GM18526 (cell line): Measurements from ENCODE around the gene SLC9A4.

Experiments
- POLR2A ChIP-seq: IDR thresholded peaks from 3 replicates; pipeline ENCODE4 v1.6.1; 2011; ENCODE audit not compliant: insufficient read length; ENCODE audit errors: extremely low read depth

SLC9A4 gene

GRCh38 chr2:102442967-102443828 lies 29.8 kb upstream of the SLC9A4 start:
- TF ChIP-seq POLR2A = no peak

GRCh38 chr2:102444233-102444632 lies 28.8 kb upstream of the SLC9A4 start:
- no peak for TF ChIP-seq POLR2A

DNA sequence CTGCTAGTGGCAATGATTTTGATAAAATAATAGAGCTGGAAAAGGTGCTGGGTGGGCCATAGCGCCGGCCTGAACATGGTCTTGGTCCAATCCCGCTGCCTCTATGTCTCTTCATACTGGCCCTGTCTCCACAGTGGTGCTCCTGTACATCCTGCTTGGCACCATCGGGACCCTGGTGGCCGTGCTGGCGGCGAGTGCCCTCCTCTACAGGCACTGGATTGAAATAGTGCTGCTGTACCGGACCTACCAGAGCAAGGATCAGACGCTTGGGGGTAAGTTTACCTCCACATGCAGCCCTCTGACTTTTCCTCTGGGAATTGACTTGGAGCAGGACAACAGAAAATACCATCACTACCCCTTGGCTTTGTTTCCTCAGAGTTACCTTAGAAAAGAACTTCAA lies 26.1 kb upstream of the SLC9A4 start:
- no peak for TF ChIP-seq POLR2A

DNA sequence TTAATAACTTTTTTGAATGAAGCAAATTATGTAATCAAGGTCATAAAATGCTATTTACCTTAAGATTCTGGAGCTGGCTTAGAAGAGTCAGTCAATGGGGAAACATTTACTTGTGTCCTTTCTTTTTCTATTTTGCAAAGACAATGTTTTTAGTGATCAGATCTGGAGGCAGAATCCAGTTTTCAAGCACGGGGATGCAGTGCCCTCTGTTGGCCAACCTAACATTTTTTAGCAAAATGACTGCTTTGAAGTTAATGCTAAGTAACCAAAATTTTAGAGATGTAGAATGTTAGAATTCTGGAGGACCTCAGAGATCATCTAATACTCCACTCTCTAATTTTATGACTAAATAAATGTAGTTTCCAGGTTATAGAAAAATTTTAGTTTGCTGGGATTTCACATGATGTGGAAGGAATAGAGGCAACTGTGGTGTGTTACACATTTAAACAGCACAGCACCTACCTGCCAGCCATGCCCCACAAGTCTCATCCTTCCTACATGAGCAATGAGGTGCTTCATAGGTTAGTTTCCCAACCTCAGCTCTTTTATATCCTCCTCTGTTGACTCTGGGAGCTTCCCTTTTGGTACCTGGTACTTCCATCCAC lies 23.6 kb upstream of the SLC9A4 start:
- no peak for TF ChIP-seq POLR2A

DNA sequence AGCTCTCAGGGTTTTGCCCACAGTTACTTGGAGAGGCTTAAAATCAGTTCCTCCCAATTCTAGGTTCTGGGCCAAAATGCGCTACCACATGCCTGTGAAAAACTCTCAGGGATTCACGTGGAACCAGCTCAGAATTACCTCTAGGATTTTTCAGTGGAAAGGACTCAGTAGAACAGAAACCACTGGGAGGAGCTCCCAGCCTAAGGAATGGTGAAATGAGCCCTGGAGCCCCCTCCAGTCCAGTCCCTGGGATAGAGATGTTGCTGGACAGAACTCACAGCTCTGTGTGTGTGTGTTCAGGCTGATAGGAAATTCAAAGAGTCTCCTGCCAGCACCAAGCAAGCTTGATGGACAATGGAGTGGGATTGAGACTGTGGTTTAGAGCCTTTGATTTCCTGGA lies 21.1 kb upstream of the SLC9A4 start:
- TF ChIP-seq POLR2A = no peak

- no peak for TF ChIP-seq POLR2A
Observed at GRCh38 chr2:102453501-102453900, 19.5 kb upstream of the SLC9A4 start.

DNA sequence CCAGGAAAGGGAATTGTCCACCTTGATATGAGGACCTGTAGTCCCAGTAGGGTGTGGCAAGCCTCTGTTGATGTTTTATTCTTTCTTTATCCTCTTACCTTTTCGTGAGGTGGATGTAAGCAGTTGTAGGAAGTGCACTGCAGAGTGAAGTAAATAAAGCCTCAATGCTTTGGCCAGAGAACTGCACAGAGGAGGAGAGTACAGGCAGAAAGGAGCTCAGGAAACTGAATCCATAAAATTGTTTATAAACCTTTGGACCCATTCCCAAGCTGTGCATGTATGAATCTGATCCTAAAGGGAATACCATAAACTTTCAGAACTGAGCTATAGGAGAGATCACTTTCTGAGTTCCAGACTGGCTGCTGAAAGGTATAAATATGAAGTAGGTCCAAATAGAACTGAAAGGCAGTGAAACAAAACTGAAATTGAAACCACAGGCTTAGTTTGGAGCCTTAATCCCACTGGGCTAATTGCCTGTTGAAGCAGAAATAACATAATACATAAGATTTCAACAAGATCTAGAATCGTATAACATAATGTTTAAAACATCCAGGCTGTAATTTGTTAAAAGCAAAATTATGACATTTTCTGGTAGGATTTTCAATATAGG lies 17.9 kb upstream of the SLC9A4 start:
- TF ChIP-seq POLR2A = no peak

DNA sequence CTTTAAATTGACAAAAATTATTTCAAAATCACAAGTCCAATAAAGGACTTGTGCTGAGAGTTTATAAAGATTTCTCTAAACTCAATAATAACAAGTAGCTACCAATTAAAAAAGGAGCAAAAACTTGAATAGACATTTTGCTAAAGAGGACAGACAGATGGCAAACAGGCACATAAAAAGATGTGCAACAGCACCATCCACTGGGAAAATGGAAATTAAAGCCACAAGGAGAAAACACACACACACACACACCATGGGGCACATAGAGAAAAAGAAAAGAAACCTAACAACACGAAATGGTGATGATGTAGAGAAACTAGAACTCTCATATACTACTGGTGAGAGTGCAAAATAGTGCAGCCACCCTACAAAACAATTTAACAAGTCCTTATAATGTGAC lies 12.6 kb upstream of the SLC9A4 start:
- TF ChIP-seq POLR2A = no peak

- no peak for TF ChIP-seq POLR2A
Observed at GRCh38 chr2:102461188-102461587, 11.8 kb upstream of the SLC9A4 start.

DNA sequence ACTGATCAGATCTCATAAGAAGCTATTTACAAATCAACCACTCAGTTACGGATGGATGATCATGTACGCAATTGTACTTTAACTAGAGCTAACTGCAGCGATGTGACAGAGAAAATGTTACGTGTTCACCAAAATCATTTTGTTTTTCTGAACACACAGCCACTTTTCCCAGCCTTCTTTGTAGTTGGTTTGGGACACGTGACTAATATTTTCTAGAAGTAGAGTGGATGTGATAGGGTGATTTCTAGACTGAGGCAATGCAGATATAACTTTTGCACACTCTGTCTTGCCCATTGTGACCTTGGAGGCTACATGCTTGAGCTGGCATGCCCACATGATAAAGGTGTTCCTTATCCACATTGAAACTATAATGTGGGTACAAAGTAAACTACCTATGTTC lies 9.9 kb upstream of the SLC9A4 start:
- no peak for TF ChIP-seq POLR2A

DNA sequence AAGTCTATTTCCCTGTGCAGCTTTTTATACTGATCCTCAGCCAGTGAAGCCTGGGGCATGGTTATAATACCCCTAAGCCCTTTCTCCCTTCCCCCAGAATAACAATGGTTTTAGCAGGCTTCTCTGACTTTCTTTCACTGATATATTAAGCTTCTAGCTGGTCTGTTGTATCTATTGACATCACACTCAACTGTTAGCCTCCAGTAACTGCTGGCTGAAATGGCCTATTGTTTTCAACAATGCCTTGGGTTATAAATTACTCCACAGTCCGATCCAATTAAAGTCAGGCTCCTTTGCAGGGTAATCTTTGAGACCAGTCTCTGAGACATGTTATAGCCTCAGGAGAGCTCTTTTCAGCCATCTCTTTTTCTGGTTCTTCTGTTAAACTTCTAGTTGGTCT lies 2.9 kb upstream of the SLC9A4 start:
- TF ChIP-seq POLR2A = no peak

- TF ChIP-seq POLR2A = no peak
Observed at GRCh38 chr2:102473631-102474030, 605 bp downstream of the SLC9A4 start.

DNA sequence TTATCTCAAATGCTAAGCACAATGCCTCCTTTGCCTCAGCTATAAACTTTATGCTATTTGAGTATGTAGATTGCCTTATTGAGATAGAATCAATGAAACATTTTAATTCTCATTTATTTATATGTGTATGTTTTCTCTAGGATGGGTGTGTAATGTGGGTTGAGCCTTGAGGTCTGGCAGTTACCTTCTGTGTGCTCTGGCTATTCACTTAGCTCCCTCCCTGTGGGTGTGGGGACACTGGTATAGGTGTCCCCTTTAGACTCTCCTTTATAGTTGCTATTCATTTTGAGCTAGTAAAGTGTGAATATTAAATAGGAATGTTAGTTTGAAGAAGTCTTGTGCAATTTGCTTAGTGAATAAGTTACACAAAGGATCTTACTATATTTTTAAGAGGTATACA lies 1.8 kb downstream of the SLC9A4 start:
- TF ChIP-seq POLR2A = no peak

- TF ChIP-seq POLR2A = no peak
Observed at GRCh38 chr2:102478686-102479470, 5.9 kb downstream of the SLC9A4 start.
